Mononuclear cell (primary cell): ENCODE results near the gene PLBD1. TPM values are rescaled to one million over a fixed set of nuclear protein-coding genes. Genes with fewer than 3 reads are reported as not detected.

Experiments
- H3K27me3 ChIP-seq: 2 replicates; pipeline ENCODE4 v1.6.0; 2011; ENCODE audit warnings: low read length, control low read depth; ENCODE audit not compliant: insufficient read depth
- H3K4me1 ChIP-seq: 2 replicates; pipeline ENCODE4 v1.5.1; 2011; ENCODE audit warnings: mild to moderate bottlenecking, low read length, control low read depth; ENCODE audit not compliant: insufficient read depth
- H3K4me3 ChIP-seq: 2 replicates; pipeline ENCODE4 v1.5.1; 2011; ENCODE audit warnings: mild to moderate bottlenecking, low read length, moderate library complexity
- H3K9me3 ChIP-seq: 2 replicates; pipeline ENCODE4 v1.5.1; 2011; ENCODE audit warnings: low read depth, mild to moderate bottlenecking, control low read depth, low read length
- total RNA-seq: library from RNA; depleted of rRNA; stranded (reverse); fragments of >200 nt; gene quantifications from one replicate; pipeline ENCODE4 v1.2.3, GENCODE V29; 2012

PLBD1 gene
- total RNA-seq, 1 donor = 201 TPM

DNA sequence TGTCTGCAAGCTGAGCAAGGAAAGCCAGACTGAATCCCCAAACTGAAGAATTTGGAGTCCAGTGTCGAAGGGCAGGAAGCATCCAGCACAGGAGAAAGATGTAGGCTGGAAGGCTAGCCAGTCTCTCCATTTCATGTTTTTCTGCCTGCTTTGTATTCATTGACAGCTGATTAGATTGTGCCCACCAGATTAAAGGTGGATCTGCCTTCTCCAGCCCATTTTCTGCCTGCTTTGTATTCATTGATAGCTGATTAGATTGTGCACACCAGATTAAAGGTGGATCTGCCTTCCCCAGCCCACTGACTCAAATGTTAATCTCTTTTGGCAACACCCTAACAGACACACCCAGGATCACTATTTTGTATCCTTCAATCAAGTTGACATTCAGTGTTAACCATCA is 85.3 kb downstream of the PLBD1 start:
- Histone ChIP-seq H3K27me3 (no peaks in the 10 kb centered on the region), H3K4me3 (no peak overlapping the region), H3K9me3 (no peaks in the 10 kb centered on the region), H3K4me1 (no peaks in the 10 kb centered on the region)

DNA sequence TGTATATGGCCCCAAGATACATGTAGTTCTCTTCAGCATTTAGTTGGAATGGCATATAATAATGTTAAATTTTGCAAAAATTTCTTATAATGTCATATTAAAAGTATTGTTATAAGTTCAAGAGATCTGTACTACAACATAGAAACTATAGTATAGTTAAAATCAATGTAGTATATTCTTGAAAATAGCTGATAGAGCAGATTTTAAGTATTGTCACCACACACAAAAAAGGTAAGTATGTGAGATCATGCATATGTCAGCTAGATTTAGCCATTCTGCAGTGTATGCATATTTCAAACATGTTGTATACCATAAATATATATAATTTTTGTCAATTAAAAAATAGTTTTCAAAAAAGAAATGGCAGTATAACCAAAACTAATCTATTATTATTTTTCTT is 86.5 kb downstream of the PLBD1 start:
- H3K27me3 ChIP-seq = no peaks in the 10 kb centered on the region
- H3K4me3 ChIP-seq = no peak overlapping the region
- H3K4me1 ChIP-seq = no peaks in the 10 kb centered on the region
- no peaks in the 10 kb centered on the region for H3K9me3 ChIP-seq

DNA sequence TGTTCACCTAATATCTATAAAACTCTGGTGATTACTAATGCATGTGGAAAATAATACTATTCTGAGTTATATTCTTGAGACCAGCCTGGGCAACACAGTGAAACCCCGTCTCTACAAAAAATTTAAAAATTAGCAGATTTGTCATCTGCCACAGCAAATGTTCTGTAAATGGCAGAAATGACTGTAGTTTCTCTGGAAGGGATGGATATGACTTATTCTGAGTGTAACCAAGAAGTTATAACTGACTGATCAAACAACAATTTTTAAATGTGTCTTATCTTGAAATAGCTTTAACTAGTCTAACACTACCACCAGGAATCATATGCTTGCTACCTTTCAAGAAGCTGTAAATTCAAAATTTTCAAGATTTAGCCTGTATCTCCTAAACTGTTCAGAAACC is 88.7 kb downstream of the PLBD1 start:
- H3K9me3 ChIP-seq = peaks cover 15% of the 10 kb centered on the region
- no peak overlapping the region for H3K4me3 ChIP-seq
- H3K27me3 ChIP-seq = no peaks in the 10 kb centered on the region
- H3K4me1 ChIP-seq = no peaks in the 10 kb centered on the region

- Histone ChIP-seq H3K4me1 (no peaks in the 10 kb centered on the region), H3K27me3 (no peaks in the 10 kb centered on the region), H3K4me3 (no peak overlapping the region), H3K9me3 (peaks cover 44% of the 10 kb centered on the region)
Measured at GRCh38 chr12:14473707-14474287, 93.9 kb downstream of the PLBD1 start.

DNA sequence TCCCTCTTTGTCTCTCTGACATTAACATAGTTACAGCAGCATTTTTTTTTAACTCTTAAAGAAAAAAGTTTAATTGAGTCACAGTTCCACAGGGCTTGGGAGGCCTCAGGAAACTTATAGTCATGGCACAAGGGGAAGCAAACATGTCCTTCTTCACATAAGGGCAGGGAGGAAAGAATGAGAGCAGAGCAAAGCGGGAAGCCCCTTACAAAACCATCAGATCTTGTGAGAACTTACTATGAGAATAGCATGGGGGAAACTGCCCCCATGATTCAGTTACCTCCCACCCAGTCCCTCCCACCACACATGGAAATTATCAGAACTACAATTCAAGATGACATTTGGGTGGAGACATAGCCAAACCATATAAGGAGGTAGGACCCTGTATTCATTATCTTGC is 96.2 kb downstream of the PLBD1 start:
- Histone ChIP-seq H3K4me1 (no peaks in the 10 kb centered on the region), H3K27me3 (no peaks in the 10 kb centered on the region), H3K4me3 (no peak overlapping the region), H3K9me3 (peaks cover 44% of the 10 kb centered on the region)

- no peaks in the 10 kb centered on the region for H3K9me3 ChIP-seq
- no peaks in the 10 kb centered on the region for H3K4me1 ChIP-seq
- H3K27me3 ChIP-seq = no peaks in the 10 kb centered on the region
- H3K4me3 ChIP-seq = no peak overlapping the region
Measured at GRCh38 chr12:14460212-14460841, 107.4 kb downstream of the PLBD1 start.

- Histone ChIP-seq H3K27me3 (no peaks in the 10 kb centered on the region), H3K9me3 (no peaks in the 10 kb centered on the region), H3K4me1 (peaks cover 4% of the 10 kb centered on the region), H3K4me3 (no peak overlapping the region)
Measured at GRCh38 chr12:14454098-14454907, 113.4 kb downstream of the PLBD1 start.

Other genes with a start within 250 kb of the PLBD1 start
- gene ATF7IP, start 202.2 kb downstream of the PLBD1 start, total RNA-seq = 114 TPM
- not detected for gene GUCY2C, start 128.7 kb upstream of the PLBD1 start, total RNA-seq
- gene WBP11, start 235.6 kb upstream of the PLBD1 start, total RNA-seq = 77.8 TPM
- 0.10 TPM for gene C12orf60, start 235.8 kb upstream of the PLBD1 start, total RNA-seq
- not detected for gene SMCO3, start 246.3 kb upstream of the PLBD1 start, total RNA-seq